Mesodermal cell (in vitro differentiated cells): ENCODE data around the gene RYR2.

Experiments used
- H3K27ac ChIP-seq: 2 replicates; pipeline ENCODE4 v1.7.0; 2013; ENCODE audit warnings: mild to moderate bottlenecking, low read depth, low read length, moderate library complexity; ENCODE audit not compliant: severe bottlenecking
- H3K36me3 ChIP-seq: 2 replicates; pipeline ENCODE4 v1.7.1; 2013; ENCODE audit warnings: mild to moderate bottlenecking, low read length, moderate library complexity; ENCODE audit not compliant: control insufficient read depth, insufficient read depth
- H3K4me1 ChIP-seq: one replicate; pipeline ENCODE4 v1.7.1; 2013; ENCODE audit warnings: mild to moderate bottlenecking, low read length; ENCODE audit not compliant: insufficient read depth, control insufficient read depth, poor library complexity, severe bottlenecking
- H3K4me3 ChIP-seq: 2 replicates; pipeline ENCODE4 v1.7.0; 2013; ENCODE audit warnings: low read length, control low read depth, mild to moderate bottlenecking; ENCODE audit not compliant: insufficient read depth, poor library complexity, severe bottlenecking; ENCODE audit errors: extremely low read depth
- H3K9me3 ChIP-seq: 2 replicates; pipeline ENCODE4 v1.7.1; 2013; ENCODE audit warnings: mild to moderate bottlenecking, low read length, moderate library complexity; ENCODE audit not compliant: control insufficient read depth
- WGBS, 2 experiments: methylation state at CpG; one replicate each; pipeline ENCODE4 v1.1.5; 2013; ENCODE audit warnings: missing lambda C conversion rate in 2 of 2; ENCODE audit not compliant: insufficient coverage in 2 of 2; 5-methylcytosine and 5-hydroxymethylcytosine counted together

RYR2 gene

GRCh38 chr1:237166593-237167101, 124.7 kb downstream of the RYR2 start:
- Histone ChIP-seq H3K36me3 (no peaks in the 10 kb centered on the region), H3K4me1 (no peaks in the 10 kb centered on the region), H3K9me3 (no peaks in the 10 kb centered on the region), H3K4me3 (no peak overlapping the region), H3K27ac (no peak overlapping the region)
- WGBS, 2 experiments: 96 to 100% methylated on average over 3 of the region's 4 CpGs

GRCh38 chr1:237170149-237170548, 128.2 kb downstream of the RYR2 start:
- Histone ChIP-seq H3K27ac (no peak overlapping the region), H3K4me3 (no peak overlapping the region), H3K9me3 (no peaks in the 10 kb centered on the region), H3K4me1 (no peaks in the 10 kb centered on the region), H3K36me3 (no peaks in the 10 kb centered on the region)
- 82 to 95% methylated on average over 2 to 6 of the region's 8 CpGs for WGBS, 2 experiments

GRCh38 chr1:237171454-237172117, 129.6 kb downstream of the RYR2 start:
- Histone ChIP-seq H3K4me3 (no peak overlapping the region), H3K9me3 (no peaks in the 10 kb centered on the region), H3K27ac (no peak overlapping the region), H3K4me1 (no peaks in the 10 kb centered on the region), H3K36me3 (no peaks in the 10 kb centered on the region)
- WGBS, 2 experiments: 90 to 95% methylated on average over 1 to 4 of the region's 7 CpGs

DNA sequence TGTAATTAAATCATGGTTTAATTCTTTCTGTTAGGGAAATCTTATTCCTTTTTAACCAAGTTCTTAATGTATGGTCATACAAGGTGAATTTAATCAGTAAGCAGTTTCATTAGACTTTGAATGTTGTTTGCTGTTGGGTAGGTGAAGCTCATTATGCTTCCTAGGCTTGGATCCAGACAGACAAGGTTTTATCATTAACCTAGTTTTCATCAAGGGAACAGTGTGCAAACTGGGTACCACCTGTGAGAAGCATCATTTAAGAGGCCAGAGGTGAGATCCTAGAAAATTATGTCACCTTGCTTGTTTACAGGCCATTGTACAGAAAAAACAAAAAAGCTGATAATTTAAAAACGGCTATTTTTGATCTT, 130.1 kb downstream of the RYR2 start:
- Histone ChIP-seq H3K36me3 (no peaks in the 10 kb centered on the region), H3K9me3 (no peaks in the 10 kb centered on the region), H3K27ac (no peak overlapping the region), H3K4me1 (no peaks in the 10 kb centered on the region), H3K4me3 (no peak overlapping the region)
- WGBS, 2 experiments: no CpG with 5 or more reads among the region's 1 CpG

GRCh38 chr1:237179503-237179902, 137.5 kb downstream of the RYR2 start:
- H3K4me3 ChIP-seq: no peak overlapping the region
- WGBS, 2 experiments: 94 to 98% methylated on average over 4 of the region's 6 CpGs
- no peaks in the 10 kb centered on the region for H3K9me3 ChIP-seq
- no peaks in the 10 kb centered on the region for H3K36me3 ChIP-seq
- no peak overlapping the region for H3K27ac ChIP-seq
- H3K4me1 ChIP-seq: peaks cover 3% of the 10 kb centered on the region

GRCh38 chr1:237180256-237180655, 138.3 kb downstream of the RYR2 start:
- WGBS, 2 experiments: 92 to 97% methylated on average over 2 of the region's 2 CpGs
- Histone ChIP-seq H3K36me3 (no peaks in the 10 kb centered on the region), H3K9me3 (no peaks in the 10 kb centered on the region), H3K4me3 (no peak overlapping the region), H3K4me1 (peaks cover 3% of the 10 kb centered on the region), H3K27ac (no peak overlapping the region)

DNA sequence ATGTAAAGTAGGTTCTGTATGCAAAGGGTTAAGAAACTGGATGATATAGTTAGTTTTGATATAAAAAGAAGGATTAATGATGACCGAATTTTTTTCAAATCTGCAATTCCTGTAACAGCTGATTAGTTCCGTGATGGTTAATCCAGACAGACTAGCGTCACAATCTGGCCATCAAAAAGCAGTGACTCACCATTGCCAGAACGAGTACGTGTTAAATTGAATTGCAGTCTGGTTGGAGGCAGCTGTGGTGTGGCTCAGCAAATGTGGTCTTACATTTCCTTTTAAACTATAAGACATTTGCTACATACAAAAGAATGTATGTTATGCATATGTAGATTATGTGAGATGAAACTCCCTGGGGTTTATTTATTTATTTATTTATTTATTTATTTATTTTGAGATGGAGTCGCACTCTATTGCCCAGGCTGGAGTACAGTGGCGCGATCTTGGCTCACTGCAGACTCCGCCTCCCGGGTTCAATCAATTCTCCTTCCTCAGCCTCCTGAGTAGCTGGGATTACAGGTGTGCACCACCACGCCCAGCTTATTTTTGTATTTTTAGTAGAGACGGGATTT, 139.8 kb downstream of the RYR2 start:
- Histone ChIP-seq H3K4me3 (no peak overlapping the region), H3K36me3 (no peaks in the 10 kb centered on the region), H3K4me1 (peaks cover 6% of the 10 kb centered on the region), H3K27ac (no peak overlapping the region), H3K9me3 (no peaks in the 10 kb centered on the region)
- WGBS, 2 experiments: 88 to 95% methylated on average over 7 to 8 of the region's 12 CpGs

- H3K9me3 ChIP-seq: no peaks in the 10 kb centered on the region
- H3K27ac ChIP-seq: no peak overlapping the region
- WGBS, 2 experiments: 74 to 96% methylated on average over 3 of the region's 7 CpGs
- peaks cover 10% of the 10 kb centered on the region for H3K4me1 ChIP-seq
- no peak overlapping the region for H3K4me3 ChIP-seq
- no peaks in the 10 kb centered on the region for H3K36me3 ChIP-seq
Measured at GRCh38 chr1:237183963-237184540, 142.1 kb downstream of the RYR2 start.

DNA sequence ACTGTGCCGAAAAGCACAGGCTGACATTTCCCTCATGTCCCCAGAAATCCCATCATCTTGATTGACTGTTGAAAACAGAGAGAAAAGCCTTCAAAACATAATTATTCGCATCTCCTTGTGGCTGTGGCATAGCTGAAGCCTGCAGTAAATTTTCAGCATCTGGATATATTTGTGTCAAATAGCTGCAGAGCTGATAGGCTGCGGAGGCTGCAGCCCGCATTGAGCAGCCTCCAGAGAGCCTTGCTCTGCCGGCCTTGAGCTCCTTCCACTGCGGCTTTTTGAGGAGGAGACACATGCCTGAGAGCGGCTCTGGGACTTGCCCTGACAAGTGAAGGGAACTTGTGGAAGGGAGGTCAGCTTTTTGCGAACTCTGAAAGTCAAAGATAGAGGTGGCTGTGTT, 144.7 kb downstream of the RYR2 start:
- H3K4me1 ChIP-seq: peaks cover 10% of the 10 kb centered on the region
- H3K27ac ChIP-seq: no peak overlapping the region
- H3K9me3 ChIP-seq: no peaks in the 10 kb centered on the region
- no peak overlapping the region for H3K4me3 ChIP-seq
- no peaks in the 10 kb centered on the region for H3K36me3 ChIP-seq
- 41 to 66% methylated on average over 5 to 8 of the region's 8 CpGs for WGBS, 2 experiments

DNA sequence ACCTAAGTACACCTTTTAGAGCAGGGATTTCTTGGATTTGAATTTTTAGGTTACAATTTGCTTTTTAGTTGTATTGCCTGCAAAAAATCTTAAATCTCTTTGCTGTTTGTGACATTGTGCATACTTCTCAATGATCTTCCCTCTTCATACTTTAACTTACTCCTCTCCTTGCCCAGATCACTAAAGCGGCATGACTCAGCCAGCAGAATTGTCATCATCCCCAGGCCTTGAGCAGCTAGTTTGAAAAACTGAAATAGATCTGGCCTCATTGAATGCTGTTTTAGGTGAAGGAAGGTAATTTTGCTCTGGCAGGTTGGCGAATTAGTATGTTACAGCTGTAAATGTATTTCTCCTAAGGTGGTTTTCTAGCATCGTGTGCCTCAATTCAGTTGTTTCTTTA, 145.9 kb downstream of the RYR2 start:
- Histone ChIP-seq H3K9me3 (no peaks in the 10 kb centered on the region), H3K36me3 (no peaks in the 10 kb centered on the region), H3K4me3 (no peak overlapping the region), H3K4me1 (peaks cover 10% of the 10 kb centered on the region), H3K27ac (peak overlapping the region; percentile 76)
- WGBS, 2 experiments: no CpG with 5 or more reads among the region's 3 CpGs

GRCh38 chr1:237191403-237191802, 149.4 kb downstream of the RYR2 start:
- peaks cover 7% of the 10 kb centered on the region for H3K4me1 ChIP-seq
- H3K27ac ChIP-seq: no peak overlapping the region
- no peaks in the 10 kb centered on the region for H3K9me3 ChIP-seq
- 94 to 97% methylated on average over 6 of the region's 9 CpGs for WGBS, 2 experiments
- H3K36me3 ChIP-seq: no peaks in the 10 kb centered on the region
- H3K4me3 ChIP-seq: no peak overlapping the region
